ENCODE results near the gene CHN2. TPM values are rescaled to one million over a fixed set of nuclear protein-coding genes. Genes with fewer than 3 reads are reported as not detected.

The CHN2 gene
- total RNA-seq, 1 experiment from 2014 or later, result 7.7 TPM

GRCh38 chr7:29396563-29396962 lies 202.0 kb downstream of the CHN2 start:
- intact Hi-C loops (cut with micrococcal nuclease), result no loop called here
- Histone ChIP-seq H3K27ac (ENCODE audit: low read length) (no peak overlapping the region), H3K4me3 (ENCODE audit: low read length) (no peak overlapping the region), H3K4me1 (ENCODE audit: insufficient read depth, low read length) (no peaks in the 10 kb centered on the region), H3K79me2 (ENCODE audit: low read length) (no peaks in the 10 kb centered on the region), H3K9me2 (replicated peaks; ENCODE audit: low read length) (no peaks in the 10 kb centered on the region), H2AFZ (ENCODE audit: low read length) (no peak overlapping the region), H3F3A (ENCODE audit: low read length, unreplicated experiment) (no peaks in the 10 kb centered on the region), H3K27me3 (ENCODE audit: low read length) (no peaks in the 10 kb centered on the region), H3K9ac (ENCODE audit: low read length) (no peak overlapping the region), H3K9me3 (ENCODE audit: low read length) (no peaks in the 10 kb centered on the region), H3K4me2 (ENCODE audit: low read length) (no peak overlapping the region), H4K20me1 (ENCODE audit: low read length) (no peaks in the 10 kb centered on the region), H3K36me3 (ENCODE audit: low read depth, low read length) (no peaks in the 10 kb centered on the region)
- DNase-seq (no peak), ATAC-seq (no peak)
- BruUV-seq (replicated peaks), result no TSS peak
- TF ChIP-seq EZH2phosphoT487 (IDR thresholded peaks at IDR 0.05; ENCODE audit: borderline replicate concordance, low read length) (no peak), EZH2 (IDR thresholded peaks at IDR 0.05; ENCODE audit: low read length, unreplicated experiment) (no peak)
- TF ChIP-seq, protein P1, sequence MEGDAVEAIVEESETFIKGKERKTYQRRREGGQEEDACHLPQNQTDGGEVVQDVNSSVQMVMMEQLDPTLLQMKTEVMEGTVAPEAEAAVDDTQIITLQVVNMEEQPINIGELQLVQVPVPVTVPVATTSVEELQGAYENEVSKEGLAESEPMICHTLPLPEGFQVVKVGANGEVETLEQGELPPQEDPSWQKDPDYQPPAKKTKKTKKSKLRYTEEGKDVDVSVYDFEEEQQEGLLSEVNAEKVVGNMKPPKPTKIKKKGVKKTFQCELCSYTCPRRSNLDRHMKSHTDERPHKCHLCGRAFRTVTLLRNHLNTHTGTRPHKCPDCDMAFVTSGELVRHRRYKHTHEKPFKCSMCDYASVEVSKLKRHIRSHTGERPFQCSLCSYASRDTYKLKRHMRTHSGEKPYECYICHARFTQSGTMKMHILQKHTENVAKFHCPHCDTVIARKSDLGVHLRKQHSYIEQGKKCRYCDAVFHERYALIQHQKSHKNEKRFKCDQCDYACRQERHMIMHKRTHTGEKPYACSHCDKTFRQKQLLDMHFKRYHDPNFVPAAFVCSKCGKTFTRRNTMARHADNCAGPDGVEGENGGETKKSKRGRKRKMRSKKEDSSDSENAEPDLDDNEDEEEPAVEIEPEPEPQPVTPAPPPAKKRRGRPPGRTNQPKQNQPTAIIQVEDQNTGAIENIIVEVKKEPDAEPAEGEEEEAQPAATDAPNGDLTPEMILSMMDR (conservative IDR thresholded peaks at IDR 0.05; ENCODE audit: low read depth, low read length), result no peak
- CTCF ChIA-PET, result interaction anchor here (0.7 kb wide), 1 partner anchor 475 kb away, joined by 3 read pairs; no protein-coding TSS in a partner anchor
- POLR2A ChIA-PET (ENCODE audit: unreplicated experiment), result no interaction called here

DNA sequence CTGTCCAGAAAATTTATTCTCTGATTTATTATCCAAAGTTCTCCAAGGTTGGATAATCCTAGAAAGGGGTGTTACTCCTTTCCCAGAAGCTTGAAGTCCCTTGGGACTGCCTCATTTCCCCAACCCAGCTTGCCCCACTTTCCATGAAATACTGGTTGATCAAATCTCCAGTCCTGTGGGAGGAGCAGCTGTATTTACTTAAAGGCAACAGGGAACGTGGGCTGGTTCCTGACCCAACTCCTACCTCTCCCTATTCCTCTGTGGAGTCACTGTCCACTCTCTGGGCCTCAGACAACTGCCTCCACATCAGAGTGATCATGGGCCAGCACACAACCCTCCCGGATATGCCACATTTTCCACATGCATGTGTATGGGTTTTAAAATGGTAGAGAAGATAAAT lies 202.8 kb downstream of the CHN2 start:
- ChIA-PET POLR2A (ENCODE audit: unreplicated experiment) (no interaction called here), CTCF (interaction anchor here (0.7 kb wide), 1 partner anchor 476 kb away, joined by 3 read pairs; no protein-coding TSS in a partner anchor)
- no peak overlapping the region for H3K27ac ChIP-seq (ENCODE audit: low read length)
- no peaks in the 10 kb centered on the region for H4K20me1 ChIP-seq (ENCODE audit: low read length)
- no peak overlapping the region for H3K4me2 ChIP-seq (ENCODE audit: low read length)
- no peak overlapping the region for H2AFZ ChIP-seq (ENCODE audit: low read length)
- H3F3A ChIP-seq (ENCODE audit: low read length, unreplicated experiment), result no peaks in the 10 kb centered on the region
- H3K79me2 ChIP-seq (ENCODE audit: low read length), result no peaks in the 10 kb centered on the region
- no peak overlapping the region for H3K4me3 ChIP-seq (ENCODE audit: low read length)
- no peaks in the 10 kb centered on the region for H3K4me1 ChIP-seq (ENCODE audit: insufficient read depth, low read length)
- BruUV-seq (replicated peaks), result no TSS peak
- TF ChIP-seq EZH2phosphoT487 (IDR thresholded peaks at IDR 0.05; ENCODE audit: borderline replicate concordance, low read length) (no peak), EZH2 (IDR thresholded peaks at IDR 0.05; ENCODE audit: low read length, unreplicated experiment) (no peak)
- TF ChIP-seq, protein P1 (conservative IDR thresholded peaks at IDR 0.05; ENCODE audit: low read depth, low read length), result no peak
- H3K36me3 ChIP-seq (ENCODE audit: low read depth, low read length), result no peaks in the 10 kb centered on the region
- H3K9me2 ChIP-seq (replicated peaks; ENCODE audit: low read length), result no peaks in the 10 kb centered on the region
- H3K9ac ChIP-seq (ENCODE audit: low read length), result no peak overlapping the region
- no peaks in the 10 kb centered on the region for H3K27me3 ChIP-seq (ENCODE audit: low read length)
- ATAC-seq (no peak), DNase-seq (no peak)
- no peaks in the 10 kb centered on the region for H3K9me3 ChIP-seq (ENCODE audit: low read length)
- intact Hi-C loops (cut with micrococcal nuclease), result no loop called here

- no TSS peak for BruUV-seq (replicated peaks)
- Histone ChIP-seq H3K79me2 (ENCODE audit: low read length) (no peaks in the 10 kb centered on the region), H3K4me3 (ENCODE audit: low read length) (no peak overlapping the region), H3K4me1 (ENCODE audit: insufficient read depth, low read length) (no peaks in the 10 kb centered on the region), H4K20me1 (ENCODE audit: low read length) (no peaks in the 10 kb centered on the region), H3K9me3 (ENCODE audit: low read length) (no peaks in the 10 kb centered on the region), H3K36me3 (ENCODE audit: low read depth, low read length) (no peaks in the 10 kb centered on the region), H3K9ac (ENCODE audit: low read length) (no peak overlapping the region), H3K27me3 (ENCODE audit: low read length) (no peaks in the 10 kb centered on the region), H3F3A (ENCODE audit: low read length, unreplicated experiment) (no peaks in the 10 kb centered on the region), H3K4me2 (ENCODE audit: low read length) (no peak overlapping the region), H2AFZ (ENCODE audit: low read length) (no peak overlapping the region), H3K27ac (ENCODE audit: low read length) (no peak overlapping the region), H3K9me2 (replicated peaks; ENCODE audit: low read length) (no peaks in the 10 kb centered on the region)
- ATAC-seq (no peak), DNase-seq (no peak)
- TF ChIP-seq EZH2phosphoT487 (IDR thresholded peaks at IDR 0.05; ENCODE audit: borderline replicate concordance, low read length) (no peak), EZH2 (IDR thresholded peaks at IDR 0.05; ENCODE audit: low read length, unreplicated experiment) (no peak)
- TF ChIP-seq, protein P1 (conservative IDR thresholded peaks at IDR 0.05; ENCODE audit: low read depth, low read length), result no peak
- intact Hi-C loops (cut with micrococcal nuclease), result no loop called here
- POLR2A ChIA-PET (ENCODE audit: unreplicated experiment), result no interaction called here
- CTCF ChIA-PET, result no interaction called here
These were observed 203.4 kb downstream of the CHN2 start for GRCh38 chr7:29398011-29398410.
